HepG2 (cell line): ENCODE results near the gene F7. TPM values are rescaled to one million over a fixed set of nuclear protein-coding genes. Genes with fewer than 3 reads are reported as not detected.

Source experiments
- ARID2 ChIP-seq: sonication (generic); formaldehyde crosslinking; IDR thresholded peaks from 2 replicates; pipeline ENCODE4 v1.8.1; 2022; ENCODE audit warnings: mild to moderate bottlenecking, missing genetic modification reagents, borderline replicate concordance
- BCLAF1 ChIP-seq: fragments of 450-650 bp; IDR thresholded peaks from 2 replicates; pipeline ENCODE4 v1.6.1; 2017; ENCODE audit warnings: mild to moderate bottlenecking
- ISX ChIP-seq: sonication (generic); formaldehyde crosslinking; conservative IDR thresholded peaks from 2 replicates; pipeline ENCODE4 v1.5.0; 2020; ENCODE audit warnings: missing genetic modification reagents
- NFE2L2 ChIP-seq: fragments of 150-350 bp; IDR thresholded peaks from 2 replicates; pipeline ENCODE4 v1.6.1; 2014; ENCODE audit warnings: low read length
- NFYC ChIP-seq: IDR thresholded peaks from 2 replicates; pipeline ENCODE4 v1.6.1; 2016; ENCODE audit warnings: missing genetic modification reagents, missing compliant biosample characterization
- PHF20 ChIP-seq: sonication (generic); formaldehyde crosslinking; IDR thresholded peaks from 2 replicates; pipeline ENCODE4 v1.5.0; 2020; ENCODE audit warnings: mild to moderate bottlenecking, missing genetic modification reagents
- POLR2AphosphoS2 ChIP-seq: IDR thresholded peaks from 2 replicates; pipeline ENCODE4 v1.6.1; 2011; ENCODE audit warnings: low read depth, low read length, improper control_type of control experiment
- SNAI1 ChIP-seq: sonication (generic); formaldehyde crosslinking; IDR thresholded peaks from 2 replicates; pipeline ENCODE4 v1.5.0; 2020; ENCODE audit warnings: mild to moderate bottlenecking, missing genetic modification reagents, borderline replicate concordance
- SNAPC2 ChIP-seq: sonication (generic); formaldehyde crosslinking; IDR thresholded peaks from 2 replicates; pipeline ENCODE4 v1.8.1; 2022; ENCODE audit warnings: mild to moderate bottlenecking, missing genetic modification reagents
- TBL1XR1 ChIP-seq: fragments of 150-350 bp; IDR thresholded peaks from 2 replicates; pipeline ENCODE4 v1.6.1; 2014; ENCODE audit warnings: borderline replicate concordance, low read length; ENCODE audit not compliant: partially characterized antibody
- TEAD2 ChIP-seq: sonication (generic); formaldehyde crosslinking; IDR thresholded peaks from 2 replicates; pipeline ENCODE4 v1.9.0; 2021; ENCODE audit warnings: missing genetic modification reagents
- ZBTB7A ChIP-seq: sonication (generic); formaldehyde crosslinking; IDR thresholded peaks from 2 replicates; pipeline ENCODE4 v1.8.0; 2022; ENCODE audit warnings: mild to moderate bottlenecking, missing genetic modification reagents
- ZNF512 ChIP-seq: sonication (generic); formaldehyde crosslinking; IDR thresholded peaks from 2 replicates; pipeline ENCODE4 v1.4.0; 2020; ENCODE audit warnings: mild to moderate bottlenecking, missing genetic modification reagents
- ZNF660 ChIP-seq: sonication (generic); formaldehyde crosslinking; IDR thresholded peaks from 2 replicates; pipeline ENCODE4 v1.5.1; 2020; ENCODE audit warnings: mild to moderate bottlenecking, low read depth, missing genetic modification reagents, borderline replicate concordance
- ZNF780A ChIP-seq: sonication (generic); formaldehyde crosslinking; IDR thresholded peaks from 2 replicates; pipeline ENCODE4 v1.8.0; 2022; ENCODE audit warnings: mild to moderate bottlenecking, missing genetic modification reagents, moderate library complexity
- ZSCAN21 ChIP-seq: sonication (generic); formaldehyde crosslinking; IDR thresholded peaks from 2 replicates; pipeline ENCODE4 v1.8.0; 2022; ENCODE audit warnings: mild to moderate bottlenecking, missing genetic modification reagents, moderate library complexity, borderline replicate concordance
- polyA plus RNA-seq, 8 experiments: library from polyadenylated mRNA; depleted of rRNA in 3 of 8; stranded (reverse) in 7 of 8; unstranded in 1 of 8; fragments of >200 nt; fragmentation: Illumina TruSeq in 4 of 8; extraction: Trizol in 4 of 8; gene quantifications; 2 replicates each; pipeline versions ENCODE4 v1.2.1 to v1.2.3, GENCODE V29; 2011 to 2016; ENCODE audit warnings: low read depth in 4 of 8, missing spikeins in 1 of 8, mixed read lengths in 1 of 8; ENCODE audit not compliant: insufficient read depth in 1 of 8
- total RNA-seq, 5 experiments: library from RNA; depleted of rRNA; stranded (reverse); fragments of >200 nt; fragmentation: Illumina TruSeq; extraction: Trizol; gene quantifications; 2 replicates each; pipeline ENCODE4 v1.2.3, GENCODE V29; 2016; ENCODE audit warnings: low read depth in 1 of 5
- TF ChIP-seq, protein P1 (sequence below): sonication (generic); formaldehyde crosslinking; IDR thresholded peaks from 2 replicates; pipeline ENCODE4 v1.4.0; 2020; ENCODE audit warnings: missing genetic modification reagents, borderline replicate concordance
- TF ChIP-seq, protein P2 (sequence below): sonication (generic); formaldehyde crosslinking; IDR thresholded peaks from 2 replicates; pipeline ENCODE4 v1.8.1; 2023; ENCODE audit warnings: mild to moderate bottlenecking, missing genetic modification reagents, borderline replicate concordance
- TF ChIP-seq, protein P3 (sequence below): sonication (generic); formaldehyde crosslinking; IDR thresholded peaks from 2 replicates; pipeline ENCODE4 v1.4.0; 2020; ENCODE audit warnings: missing genetic modification reagents
- TF ChIP-seq, protein P4 (sequence below): sonication (generic); formaldehyde crosslinking; IDR thresholded peaks from 2 replicates; pipeline ENCODE4 v1.4.0; 2020; ENCODE audit warnings: mild to moderate bottlenecking, low read depth, missing genetic modification reagents

The F7 gene
- total and polyA plus RNA-seq, 2 of the 13 experiments (the other 11 are each of a cell fraction or from before 2014, with no cell fraction given): 12.6 to 26.5 TPM

DNA sequence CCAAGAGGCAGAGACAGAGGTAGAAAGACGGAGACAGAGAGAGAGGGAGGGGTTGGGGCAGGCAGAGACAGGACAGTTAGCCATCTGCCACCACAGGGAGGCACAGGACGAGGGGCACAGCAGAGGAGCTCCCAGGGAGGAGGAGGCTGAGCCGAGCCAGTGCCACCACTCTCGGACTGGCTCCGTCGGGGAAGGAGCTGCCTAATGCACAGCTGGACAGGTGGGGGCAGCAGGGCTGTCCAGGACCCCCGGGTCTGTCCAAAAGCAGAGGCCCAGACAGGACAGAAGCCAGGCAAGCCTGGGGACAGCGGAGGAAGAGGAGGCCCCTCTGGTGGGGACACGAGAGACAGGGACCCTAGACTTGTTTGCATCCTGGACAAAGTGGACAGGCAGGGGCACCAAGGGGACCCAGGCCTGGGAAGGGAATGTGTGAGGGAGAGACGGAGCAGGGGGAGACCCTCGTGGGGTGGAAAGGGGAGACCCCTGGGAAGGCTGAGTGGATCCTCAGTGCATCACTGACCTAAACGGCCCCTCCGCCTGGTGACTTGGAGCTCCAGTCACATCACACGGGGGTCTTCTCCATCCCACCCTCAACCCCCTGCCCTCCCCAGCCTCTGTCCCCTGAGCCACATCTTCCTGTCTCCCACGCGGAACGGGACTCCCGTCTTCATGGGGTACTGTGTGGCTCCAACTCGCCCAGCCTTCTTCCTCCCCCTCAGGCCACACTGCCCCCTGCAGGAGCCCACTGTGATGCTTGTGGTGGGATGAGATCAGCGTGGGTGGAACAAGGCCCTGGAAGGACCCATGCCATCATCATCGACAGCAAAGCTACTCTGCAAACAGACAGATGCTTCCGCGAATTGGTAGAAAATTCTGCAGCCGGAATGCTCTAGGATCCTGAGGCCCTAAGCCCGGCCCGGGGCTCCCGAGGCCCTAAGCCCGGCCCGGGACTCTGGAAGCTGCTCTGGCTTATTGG lies 17.9 kb downstream of the F7 start (continued):
- no peak for TF ChIP-seq BCLAF1
- TF ChIP-seq TEAD2 (CRISPR knock-in tag): no peak
- TF ChIP-seq NFYC (CRISPR knock-in tag): no peak
- TF ChIP-seq, protein P1, sequence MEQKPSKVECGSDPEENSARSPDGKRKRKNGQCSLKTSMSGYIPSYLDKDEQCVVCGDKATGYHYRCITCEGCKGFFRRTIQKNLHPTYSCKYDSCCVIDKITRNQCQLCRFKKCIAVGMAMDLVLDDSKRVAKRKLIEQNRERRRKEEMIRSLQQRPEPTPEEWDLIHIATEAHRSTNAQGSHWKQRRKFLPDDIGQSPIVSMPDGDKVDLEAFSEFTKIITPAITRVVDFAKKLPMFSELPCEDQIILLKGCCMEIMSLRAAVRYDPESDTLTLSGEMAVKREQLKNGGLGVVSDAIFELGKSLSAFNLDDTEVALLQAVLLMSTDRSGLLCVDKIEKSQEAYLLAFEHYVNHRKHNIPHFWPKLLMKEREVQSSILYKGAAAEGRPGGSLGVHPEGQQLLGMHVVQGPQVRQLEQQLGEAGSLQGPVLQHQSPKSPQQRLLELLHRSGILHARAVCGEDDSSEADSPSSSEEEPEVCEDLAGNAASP (CRISPR knock-in tag): no peak; the same call in 1 of the 2 replicates
- no peak for TF ChIP-seq ISX (CRISPR knock-in tag)
- TF ChIP-seq ZNF780A (CRISPR knock-in tag): 0 out of 2 replicates have a peak, but pooled peaks have one; percentile 3
- TF ChIP-seq ZNF660 (CRISPR knock-in tag): no peak
- TF ChIP-seq, protein P2, sequence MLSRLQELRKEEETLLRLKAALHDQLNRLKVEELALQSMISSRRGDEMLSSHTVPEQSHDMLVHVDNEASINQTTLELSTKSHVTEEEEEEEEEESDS (CRISPR knock-in tag): no peak
- no peak for TF ChIP-seq NFE2L2
- no peak for TF ChIP-seq ZSCAN21 (CRISPR knock-in tag)
- TF ChIP-seq, protein P3, sequence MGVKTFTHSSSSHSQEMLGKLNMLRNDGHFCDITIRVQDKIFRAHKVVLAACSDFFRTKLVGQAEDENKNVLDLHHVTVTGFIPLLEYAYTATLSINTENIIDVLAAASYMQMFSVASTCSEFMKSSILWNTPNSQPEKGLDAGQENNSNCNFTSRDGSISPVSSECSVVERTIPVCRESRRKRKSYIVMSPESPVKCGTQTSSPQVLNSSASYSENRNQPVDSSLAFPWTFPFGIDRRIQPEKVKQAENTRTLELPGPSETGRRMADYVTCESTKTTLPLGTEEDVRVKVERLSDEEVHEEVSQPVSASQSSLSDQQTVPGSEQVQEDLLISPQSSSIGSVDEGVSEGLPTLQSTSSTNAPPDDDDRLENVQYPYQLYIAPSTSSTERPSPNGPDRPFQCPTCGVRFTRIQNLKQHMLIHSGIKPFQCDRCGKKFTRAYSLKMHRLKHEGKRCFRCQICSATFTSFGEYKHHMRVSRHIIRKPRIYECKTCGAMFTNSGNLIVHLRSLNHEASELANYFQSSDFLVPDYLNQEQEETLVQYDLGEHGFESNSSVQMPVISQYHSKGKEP (CRISPR knock-in tag): no peak
- TF ChIP-seq SNAPC2 (CRISPR knock-in tag): no peak
- TF ChIP-seq ZNF512 (CRISPR knock-in tag): no peak
- TF ChIP-seq POLR2AphosphoS2: no peak
- 0 out of 2 replicates have a peak, but pooled peaks have one; percentile 73 for TF ChIP-seq SNAI1 (CRISPR knock-in tag)
- peak; percentile 44; the same call in 1 of the 2 replicates for TF ChIP-seq ZBTB7A (CRISPR knock-in tag)
- no peak for TF ChIP-seq TBL1XR1
- TF ChIP-seq, protein P4, sequence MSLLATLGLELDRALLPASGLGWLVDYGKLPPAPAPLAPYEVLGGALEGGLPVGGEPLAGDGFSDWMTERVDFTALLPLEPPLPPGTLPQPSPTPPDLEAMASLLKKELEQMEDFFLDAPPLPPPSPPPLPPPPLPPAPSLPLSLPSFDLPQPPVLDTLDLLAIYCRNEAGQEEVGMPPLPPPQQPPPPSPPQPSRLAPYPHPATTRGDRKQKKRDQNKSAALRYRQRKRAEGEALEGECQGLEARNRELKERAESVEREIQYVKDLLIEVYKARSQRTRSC (CRISPR knock-in tag): no peak
- no peak for TF ChIP-seq PHF20 (CRISPR knock-in tag)
- TF ChIP-seq ARID2 (CRISPR knock-in tag): no peak
